ENCODE measurements around the gene SIM2.
"Not testable (repeated sequence)": the region's sequence is repeated elsewhere in the genome, so short reads cannot be mapped to it uniquely, and the experiment has no call there.

SIM2 gene

GRCh38 chr21:36698981-36699545 lies at the start of gene SIM2:
SIM2 (plus strand) TSS chr21:36699115; CDS start chr21:36699747, 632 bp downstream.
- peak; percentile 64 for DNase-seq

DNA sequence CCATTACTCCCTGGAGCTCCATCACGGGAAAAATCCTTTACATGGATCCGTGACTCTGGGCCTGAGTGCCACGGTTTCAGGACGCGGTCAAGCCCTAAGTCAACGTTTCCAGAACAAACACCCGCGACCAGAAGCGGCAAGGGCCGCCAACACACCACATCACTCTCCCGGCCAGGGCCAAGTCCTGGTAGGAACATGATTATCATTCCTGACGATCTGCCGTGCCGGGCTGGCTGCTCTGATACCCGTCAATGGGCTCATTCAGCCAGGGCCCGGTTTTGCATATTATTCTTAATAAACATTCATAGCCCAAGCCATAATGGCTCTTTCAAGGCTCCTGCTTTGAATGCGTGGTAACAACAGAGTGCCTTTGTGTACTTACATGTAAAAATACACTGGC lies 44.6 kb upstream of the SIM2 start:
- DNase-seq, result no peak

DNA sequence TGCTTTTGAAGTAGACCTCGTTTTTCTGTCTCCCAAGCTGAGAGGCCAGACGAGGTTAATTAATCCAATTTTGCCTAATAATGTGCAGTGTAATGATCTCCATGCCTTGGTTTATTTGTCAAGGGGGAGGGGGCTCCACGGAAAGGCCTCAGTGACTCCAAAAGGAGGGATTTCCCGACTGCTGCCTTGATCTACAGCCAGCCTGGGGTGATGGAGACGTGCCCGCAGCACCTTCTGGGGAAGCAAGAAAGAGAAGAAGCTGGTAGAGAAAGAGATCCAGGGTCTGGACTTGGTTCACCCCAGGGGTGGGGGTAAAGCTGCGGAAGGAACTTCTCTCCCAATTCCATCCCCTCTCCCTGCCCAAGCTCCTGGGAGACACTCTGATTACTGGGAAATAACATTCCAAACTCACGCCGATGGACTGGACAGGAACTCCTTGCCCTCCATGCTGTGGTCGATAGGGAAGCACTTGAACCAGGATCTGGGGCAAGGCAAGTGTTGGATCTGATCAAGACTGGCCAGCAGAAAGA lies 44.1 kb upstream of the SIM2 start:
- DNase-seq, result no peak

DNA sequence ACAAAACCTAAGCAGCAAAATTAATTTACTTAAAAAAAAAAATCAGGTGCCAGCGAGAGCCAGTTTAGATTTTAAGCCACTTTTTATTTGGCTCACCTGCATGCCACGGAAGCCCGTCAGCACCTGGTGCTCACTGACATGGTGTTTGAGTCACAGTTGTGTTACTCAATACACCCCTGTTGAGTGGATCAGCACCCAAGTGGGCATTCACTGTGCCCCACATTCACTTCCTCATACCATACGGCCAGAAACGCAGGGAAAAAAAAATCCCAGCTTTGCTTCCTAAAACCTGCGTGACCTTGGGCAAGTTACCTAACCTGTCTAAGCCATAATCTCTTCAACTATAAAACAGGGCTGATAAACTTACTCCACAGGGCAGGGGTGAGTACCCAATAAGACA lies 42.8 kb upstream of the SIM2 start:
- no peak for DNase-seq

DNA sequence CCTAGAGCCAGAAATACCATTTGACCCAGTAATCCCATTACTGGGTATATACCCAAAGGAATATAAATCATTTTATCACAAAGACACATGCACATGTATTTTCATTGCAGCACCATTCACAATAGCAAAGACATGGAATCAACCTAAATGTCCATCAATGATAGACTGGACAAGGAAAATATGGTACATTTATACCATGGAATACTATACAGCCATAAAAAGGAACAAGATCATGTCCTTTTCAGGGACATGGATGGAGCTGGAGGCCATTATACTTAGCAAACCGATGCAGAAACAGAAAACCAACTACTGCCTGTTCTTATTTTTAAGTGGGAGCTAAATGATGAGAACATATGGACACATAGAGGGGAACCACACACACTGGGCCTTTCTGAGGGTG lies 41.6 kb upstream of the SIM2 start:
- DNase-seq, result not testable (repeated sequence)

DNA sequence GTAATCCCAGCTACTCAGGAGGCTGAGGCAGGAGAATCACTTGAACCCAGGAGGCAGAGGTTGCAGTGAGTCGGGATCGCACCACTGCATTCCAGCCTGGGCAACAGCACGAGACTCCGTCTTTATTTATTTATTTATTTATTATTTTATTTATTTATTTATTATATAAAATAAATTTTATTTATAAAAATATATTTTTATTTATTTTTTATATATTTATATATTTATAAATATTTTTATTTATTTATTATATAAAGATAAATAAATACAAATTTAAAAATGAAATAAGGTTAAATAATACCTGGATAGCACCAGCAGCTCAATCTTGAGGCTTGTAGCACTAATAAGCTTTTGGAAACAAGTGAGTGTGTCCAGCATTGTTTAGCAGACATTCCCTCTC lies 40.9 kb upstream of the SIM2 start:
- DNase-seq, result no peak

GRCh38 chr21:36658926-36659325 lies 40.0 kb upstream of the SIM2 start:
- no peak for DNase-seq

- peak; percentile 36 for DNase-seq
Observed at GRCh38 chr21:36661511-36662309, 37.2 kb upstream of the SIM2 start.

DNA sequence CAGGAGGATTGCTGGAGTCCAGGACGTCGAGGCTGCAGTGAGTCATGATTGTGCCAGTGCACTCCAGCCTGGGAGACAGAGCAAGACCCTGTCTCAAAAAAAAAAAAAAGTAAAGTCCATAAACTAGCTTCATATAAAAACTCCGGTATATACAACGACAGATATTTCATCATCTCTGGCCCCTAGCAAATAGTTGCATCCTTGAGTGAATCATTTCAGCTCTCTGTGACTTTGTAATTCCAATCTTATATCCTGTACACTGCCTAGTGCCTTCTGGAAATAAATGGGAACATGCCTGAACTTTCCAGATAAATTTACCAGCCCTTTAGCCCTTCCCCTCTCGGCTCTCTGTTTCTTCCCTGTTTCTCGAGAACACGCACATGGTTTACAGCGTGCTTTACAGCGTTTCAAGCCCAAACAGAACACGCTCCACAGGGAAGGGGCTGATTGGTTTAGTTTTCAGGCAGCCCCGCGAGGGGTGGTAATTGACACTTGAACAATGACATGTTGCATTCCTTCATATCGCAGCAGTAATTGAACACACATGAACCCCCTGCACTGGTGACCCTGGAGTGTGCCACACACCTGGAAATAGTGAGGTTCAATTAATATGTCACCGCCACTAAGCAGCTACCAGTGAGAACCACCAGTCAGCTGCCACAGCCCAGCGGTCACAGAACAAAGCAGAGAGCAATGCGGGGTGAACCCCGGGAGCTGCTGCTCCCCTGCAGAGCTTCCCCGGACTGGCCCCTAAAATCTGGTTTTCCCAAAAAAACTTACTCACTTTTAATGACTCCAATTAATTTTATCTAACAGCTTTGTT lies 35.7 kb upstream of the SIM2 start:
- DNase-seq, result no peak

GRCh38 chr21:36664662-36664990 lies 34.3 kb upstream of the SIM2 start:
- no peak for DNase-seq

- DNase-seq, result no peak
Observed at GRCh38 chr21:36665806-36666205, 33.1 kb upstream of the SIM2 start.

- no peak for DNase-seq
Observed at GRCh38 chr21:36668713-36669112, 30.2 kb upstream of the SIM2 start.

DNA sequence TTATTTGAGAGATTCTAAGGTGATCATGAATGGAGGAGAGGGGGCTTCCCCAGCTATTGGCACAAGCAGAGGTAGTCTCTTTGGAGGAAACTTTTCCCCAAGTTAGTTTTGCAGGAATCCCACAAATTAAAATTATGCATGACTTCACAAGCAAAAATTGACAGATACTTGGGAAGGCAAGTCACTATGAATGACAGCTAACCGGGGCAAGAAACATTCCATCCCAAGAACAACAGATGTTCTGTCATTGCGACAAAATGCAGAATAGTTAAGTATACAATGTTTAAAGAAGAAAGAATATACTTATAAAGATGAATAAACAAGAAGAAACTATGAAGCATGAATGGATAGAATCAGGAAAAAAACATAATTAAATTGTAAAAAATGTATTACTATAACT lies 27.1 kb upstream of the SIM2 start:
- no peak for DNase-seq

- not testable (repeated sequence) for DNase-seq
Observed at GRCh38 chr21:36672296-36672695, 26.6 kb upstream of the SIM2 start.

- no peak for DNase-seq
Observed at GRCh38 chr21:36672737-36673136, 26.2 kb upstream of the SIM2 start.

- no peak for DNase-seq
Observed at GRCh38 chr21:36676039-36676950, 22.6 kb upstream of the SIM2 start.

- no peak for DNase-seq
Observed at GRCh38 chr21:36677443-36677842, 21.5 kb upstream of the SIM2 start.

DNA sequence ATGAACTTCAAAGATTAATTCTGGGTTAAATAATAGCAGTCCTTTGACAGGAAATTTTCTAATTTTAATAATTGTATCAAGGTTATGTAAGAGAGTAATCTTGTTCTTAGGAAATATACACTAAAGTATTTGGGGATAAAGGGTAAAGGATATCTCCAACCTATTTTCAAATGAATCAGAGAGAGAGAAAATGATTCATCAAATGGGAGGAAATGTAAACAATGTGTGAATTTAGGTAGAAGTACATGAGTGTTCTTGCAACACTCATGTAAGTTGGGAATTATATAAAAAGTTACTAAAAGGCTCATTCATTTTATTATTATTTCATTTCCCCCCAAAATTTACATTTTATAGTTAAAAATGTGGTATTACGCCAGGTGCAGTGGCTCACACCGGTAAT lies 20.4 kb upstream of the SIM2 start:
- DNase-seq, result no peak

DNA sequence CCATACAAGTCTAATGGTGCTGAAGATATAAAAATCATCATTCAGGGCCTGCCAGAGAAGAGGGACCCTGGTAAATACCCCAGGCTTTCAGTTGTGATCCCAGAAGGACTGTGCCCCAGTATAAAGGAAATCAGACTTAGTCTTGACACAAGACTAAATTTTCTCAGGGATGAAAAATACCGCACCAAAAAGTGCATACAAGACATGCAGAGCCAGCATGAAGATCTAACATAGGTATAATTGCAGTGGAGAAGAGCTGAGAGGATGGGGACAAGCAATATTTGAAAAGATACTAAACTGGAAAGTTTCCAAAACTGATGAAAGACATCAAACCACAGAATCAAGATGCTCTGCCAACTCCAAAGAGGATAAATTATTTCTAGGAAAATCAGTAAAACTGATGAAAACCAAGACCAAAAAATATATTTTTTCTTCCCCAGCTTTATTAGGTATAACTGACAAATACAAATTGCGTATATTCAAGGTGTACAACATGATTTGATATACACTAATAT lies 17.7 kb upstream of the SIM2 start:
- no peak for DNase-seq

DNA sequence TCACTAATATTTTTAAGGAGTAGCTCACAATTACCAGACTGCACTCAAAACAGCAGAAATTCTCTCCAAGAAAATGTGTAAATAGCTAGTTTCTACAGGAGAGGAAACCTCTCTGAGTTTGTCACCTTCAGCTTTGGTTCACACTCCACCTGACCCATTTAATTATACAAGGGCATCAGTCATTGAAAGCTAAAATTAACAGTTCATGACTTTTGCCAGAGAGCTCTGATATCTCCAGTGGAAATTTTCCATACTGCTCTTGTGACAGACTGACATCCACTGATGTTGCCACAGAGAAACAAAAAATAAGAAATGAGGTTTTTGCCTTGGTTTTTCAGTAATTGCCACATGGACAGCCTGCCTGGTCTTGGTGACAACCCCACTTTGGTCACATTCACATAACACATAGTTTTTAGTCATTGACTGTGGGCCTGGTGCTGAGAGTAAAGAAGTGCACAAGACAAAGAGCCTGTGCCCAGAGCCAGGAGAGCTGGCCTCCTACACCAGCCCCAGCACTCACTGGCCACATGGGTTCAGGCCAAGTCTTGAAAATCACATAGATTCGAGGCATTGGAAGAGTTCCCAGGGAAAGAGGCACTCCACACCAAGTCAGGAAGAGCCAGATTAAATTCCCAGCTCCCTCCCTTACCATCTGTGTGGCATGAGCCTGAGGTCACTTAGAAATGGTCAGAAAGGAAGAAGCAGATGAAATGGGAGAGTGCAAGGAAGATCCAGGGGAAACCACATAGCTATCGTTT lies 13.8 kb upstream of the SIM2 start:
- DNase-seq, result peak; percentile 29

DNA sequence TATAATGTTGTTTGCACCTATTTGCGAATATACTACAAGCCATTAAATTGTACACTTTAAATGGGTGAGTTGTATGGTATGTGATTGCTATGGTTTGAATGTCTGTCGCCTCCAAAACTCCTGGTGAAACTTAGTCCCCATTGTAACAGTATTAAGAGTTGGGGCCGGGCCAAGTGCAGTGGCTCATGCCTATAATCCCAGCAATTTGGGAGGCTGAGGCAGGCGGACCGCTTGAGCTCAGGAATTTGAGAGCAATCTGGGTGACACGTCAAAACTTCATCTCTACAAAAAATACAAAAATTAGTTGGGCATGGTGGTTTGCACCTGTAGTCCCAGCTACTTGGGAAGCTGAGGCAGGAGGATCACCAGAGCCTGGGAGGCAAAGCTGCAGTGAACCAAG lies 12.0 kb upstream of the SIM2 start:
- DNase-seq, result no peak

- DNase-seq, result no peak
Observed at GRCh38 chr21:36688324-36688723, 10.6 kb upstream of the SIM2 start.

All from NCI-H2029 (cell line).